ENCODE results near the gene SFT2D3. TPM values are rescaled to one million over a fixed set of nuclear protein-coding genes. Genes with fewer than 3 reads are reported as not detected.

Gene SFT2D3
- total and polyA plus RNA-seq, 2 of the 13 experiments (the other 11 are each of a cell fraction or from before 2014, with no cell fraction given) = 8.3 to 9.4 TPM

DNA sequence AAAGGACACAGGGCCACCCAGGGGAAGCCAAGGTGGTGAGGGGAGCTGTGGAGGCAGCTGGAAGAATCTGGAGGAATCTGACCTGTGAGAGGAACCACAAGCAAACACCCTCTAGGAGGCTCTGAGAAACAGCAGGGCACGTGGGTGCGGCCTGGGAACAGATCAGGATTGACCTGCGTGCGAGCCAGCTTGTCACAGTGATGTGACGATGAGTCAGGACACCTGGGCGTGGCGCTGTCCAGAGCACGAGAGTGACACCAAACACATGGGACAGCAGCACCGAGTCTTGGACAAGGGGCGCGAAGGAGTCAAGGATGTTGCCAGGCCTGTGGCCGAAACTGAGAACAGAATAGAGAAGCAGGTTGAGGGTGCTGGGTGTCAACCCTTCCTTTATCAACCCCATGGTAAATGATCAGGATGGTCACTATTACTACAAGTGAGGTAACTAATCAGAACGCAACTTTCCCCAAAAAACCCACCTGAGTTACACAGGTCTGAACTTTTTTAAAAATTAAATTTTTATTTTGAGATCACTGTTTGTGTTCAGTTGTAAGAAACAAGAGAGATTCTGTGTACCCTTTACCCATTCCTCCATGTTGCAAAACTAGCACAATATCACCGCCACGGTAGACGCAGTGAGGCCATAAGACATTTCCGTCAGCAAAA lies 637 bp upstream of the SFT2D3 start (continued):
- TF ChIP-seq RXRA (CRISPR knock-in tag; IDR thresholded peaks at IDR 0.05) = peak; percentile 59; the same call in 1 of the 2 replicates
- TF ChIP-seq BORCS8-MEF2B (CRISPR knock-in tag; IDR thresholded peaks at IDR 0.05) = peak; percentile 48; the same call in 1 of the 2 replicates
- no peak for TF ChIP-seq PHF20 (CRISPR knock-in tag; IDR thresholded peaks at IDR 0.05)
- TF ChIP-seq CBX1 (IDR thresholded peaks at IDR 0.05; ENCODE audit: low read depth) = no peak
- TF ChIP-seq SCMH1 (CRISPR knock-in tag; IDR thresholded peaks at IDR 0.05; ENCODE audit: borderline replicate concordance) = no peak
- TF ChIP-seq, protein P1, sequence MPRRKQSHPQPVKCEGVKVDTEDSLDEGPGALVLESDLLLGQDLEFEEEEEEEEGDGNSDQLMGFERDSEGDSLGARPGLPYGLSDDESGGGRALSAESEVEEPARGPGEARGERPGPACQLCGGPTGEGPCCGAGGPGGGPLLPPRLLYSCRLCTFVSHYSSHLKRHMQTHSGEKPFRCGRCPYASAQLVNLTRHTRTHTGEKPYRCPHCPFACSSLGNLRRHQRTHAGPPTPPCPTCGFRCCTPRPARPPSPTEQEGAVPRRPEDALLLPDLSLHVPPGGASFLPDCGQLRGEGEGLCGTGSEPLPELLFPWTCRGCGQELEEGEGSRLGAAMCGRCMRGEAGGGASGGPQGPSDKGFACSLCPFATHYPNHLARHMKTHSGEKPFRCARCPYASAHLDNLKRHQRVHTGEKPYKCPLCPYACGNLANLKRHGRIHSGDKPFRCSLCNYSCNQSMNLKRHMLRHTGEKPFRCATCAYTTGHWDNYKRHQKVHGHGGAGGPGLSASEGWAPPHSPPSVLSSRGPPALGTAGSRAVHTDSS (CRISPR knock-in tag; conservative IDR thresholded peaks at IDR 0.05) = no peak
- TF ChIP-seq RFX1 (IDR thresholded peaks at IDR 0.05) = no peak
- TF ChIP-seq SP4 (CRISPR knock-in tag; IDR thresholded peaks at IDR 0.05) = no peak; the same call in 1 of the 2 replicates
- TF ChIP-seq, protein P2, sequence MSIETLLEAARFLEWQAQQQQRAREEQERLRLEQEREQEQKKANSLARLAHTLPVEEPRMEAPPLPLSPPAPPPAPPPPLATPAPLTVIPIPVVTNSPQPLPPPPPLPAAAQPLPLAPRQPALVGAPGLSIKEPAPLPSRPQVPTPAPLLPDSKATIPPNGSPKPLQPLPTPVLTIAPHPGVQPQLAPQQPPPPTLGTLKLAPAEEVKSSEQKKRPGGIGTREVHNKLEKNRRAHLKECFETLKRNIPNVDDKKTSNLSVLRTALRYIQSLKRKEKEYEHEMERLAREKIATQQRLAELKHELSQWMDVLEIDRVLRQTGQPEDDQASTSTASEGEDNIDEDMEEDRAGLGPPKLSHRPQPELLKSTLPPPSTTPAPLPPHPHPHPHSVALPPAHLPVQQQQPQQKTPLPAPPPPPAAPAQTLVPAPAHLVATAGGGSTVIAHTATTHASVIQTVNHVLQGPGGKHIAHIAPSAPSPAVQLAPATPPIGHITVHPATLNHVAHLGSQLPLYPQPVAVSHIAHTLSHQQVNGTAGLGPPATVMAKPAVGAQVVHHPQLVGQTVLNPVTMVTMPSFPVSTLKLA (IDR thresholded peaks at IDR 0.05) = peak; percentile 68
- TF ChIP-seq DNMT3B (CRISPR knock-in tag; conservative IDR thresholded peaks at IDR 0.05) = peak; percentile 65; the same call in 1 of the 2 replicates
- no peak for TF ChIP-seq TEAD2 (CRISPR knock-in tag; IDR thresholded peaks at IDR 0.05)
- peak; percentile 96; the same call in 1 of the 2 replicates for TF ChIP-seq ZC3H4 (CRISPR knock-in tag; IDR thresholded peaks at IDR 0.05; ENCODE audit: borderline replicate concordance)
- no peak for TF ChIP-seq GPN1 (CRISPR knock-in tag; IDR thresholded peaks at IDR 0.05; ENCODE audit: borderline replicate concordance)
- TF ChIP-seq RBAK (CRISPR knock-in tag; IDR thresholded peaks at IDR 0.05) = no peak
- no peak for TF ChIP-seq ZNF256 (CRISPR knock-in tag; conservative IDR thresholded peaks at IDR 0.05)
- peak; percentile 56; the same call in 1 of the 2 replicates for TF ChIP-seq CREM (IDR thresholded peaks at IDR 0.05)
- TF ChIP-seq CREM (CRISPR knock-in tag; IDR thresholded peaks at IDR 0.05) = no peak
- TF ChIP-seq, protein P3, sequence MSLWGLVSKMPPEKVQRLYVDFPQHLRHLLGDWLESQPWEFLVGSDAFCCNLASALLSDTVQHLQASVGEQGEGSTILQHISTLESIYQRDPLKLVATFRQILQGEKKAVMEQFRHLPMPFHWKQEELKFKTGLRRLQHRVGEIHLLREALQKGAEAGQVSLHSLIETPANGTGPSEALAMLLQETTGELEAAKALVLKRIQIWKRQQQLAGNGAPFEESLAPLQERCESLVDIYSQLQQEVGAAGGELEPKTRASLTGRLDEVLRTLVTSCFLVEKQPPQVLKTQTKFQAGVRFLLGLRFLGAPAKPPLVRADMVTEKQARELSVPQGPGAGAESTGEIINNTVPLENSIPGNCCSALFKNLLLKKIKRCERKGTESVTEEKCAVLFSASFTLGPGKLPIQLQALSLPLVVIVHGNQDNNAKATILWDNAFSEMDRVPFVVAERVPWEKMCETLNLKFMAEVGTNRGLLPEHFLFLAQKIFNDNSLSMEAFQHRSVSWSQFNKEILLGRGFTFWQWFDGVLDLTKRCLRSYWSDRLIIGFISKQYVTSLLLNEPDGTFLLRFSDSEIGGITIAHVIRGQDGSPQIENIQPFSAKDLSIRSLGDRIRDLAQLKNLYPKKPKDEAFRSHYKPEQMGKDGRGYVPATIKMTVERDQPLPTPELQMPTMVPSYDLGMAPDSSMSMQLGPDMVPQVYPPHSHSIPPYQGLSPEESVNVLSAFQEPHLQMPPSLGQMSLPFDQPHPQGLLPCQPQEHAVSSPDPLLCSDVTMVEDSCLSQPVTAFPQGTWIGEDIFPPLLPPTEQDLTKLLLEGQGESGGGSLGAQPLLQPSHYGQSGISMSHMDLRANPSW (CRISPR knock-in tag; IDR thresholded peaks at IDR 0.05; ENCODE audit: borderline replicate concordance) = no peak
- TF ChIP-seq ZNF3 (CRISPR knock-in tag; IDR thresholded peaks at IDR 0.05) = no peak
- no peak for TF ChIP-seq ZNF766 (CRISPR knock-in tag; IDR thresholded peaks at IDR 0.05; ENCODE audit: borderline replicate concordance)
- TF ChIP-seq, protein P4, sequence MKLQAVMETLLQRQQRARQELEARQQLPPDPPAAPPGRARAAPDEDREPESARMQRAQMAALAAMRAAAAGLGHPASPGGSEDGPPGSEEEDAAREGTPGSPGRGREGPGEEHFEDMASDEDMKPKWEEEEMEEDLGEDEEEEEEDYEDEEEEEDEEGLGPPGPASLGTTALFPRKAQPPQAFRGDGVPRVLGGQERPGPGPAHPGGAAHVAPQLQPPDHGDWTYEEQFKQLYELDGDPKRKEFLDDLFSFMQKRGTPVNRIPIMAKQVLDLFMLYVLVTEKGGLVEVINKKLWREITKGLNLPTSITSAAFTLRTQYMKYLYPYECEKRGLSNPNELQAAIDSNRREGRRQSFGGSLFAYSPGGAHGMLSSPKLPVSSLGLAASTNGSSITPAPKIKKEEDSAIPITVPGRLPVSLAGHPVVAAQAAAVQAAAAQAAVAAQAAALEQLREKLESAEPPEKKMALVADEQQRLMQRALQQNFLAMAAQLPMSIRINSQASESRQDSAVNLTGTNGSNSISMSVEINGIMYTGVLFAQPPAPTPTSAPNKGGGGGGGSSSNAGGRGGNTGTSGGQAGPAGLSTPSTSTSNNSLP (IDR thresholded peaks at IDR 0.05; ENCODE audit: low read depth, low read length) = no peak
- TF ChIP-seq ZNF569 (CRISPR knock-in tag; IDR thresholded peaks at IDR 0.05; ENCODE audit: borderline replicate concordance) = no peak
- TF ChIP-seq, protein P5, sequence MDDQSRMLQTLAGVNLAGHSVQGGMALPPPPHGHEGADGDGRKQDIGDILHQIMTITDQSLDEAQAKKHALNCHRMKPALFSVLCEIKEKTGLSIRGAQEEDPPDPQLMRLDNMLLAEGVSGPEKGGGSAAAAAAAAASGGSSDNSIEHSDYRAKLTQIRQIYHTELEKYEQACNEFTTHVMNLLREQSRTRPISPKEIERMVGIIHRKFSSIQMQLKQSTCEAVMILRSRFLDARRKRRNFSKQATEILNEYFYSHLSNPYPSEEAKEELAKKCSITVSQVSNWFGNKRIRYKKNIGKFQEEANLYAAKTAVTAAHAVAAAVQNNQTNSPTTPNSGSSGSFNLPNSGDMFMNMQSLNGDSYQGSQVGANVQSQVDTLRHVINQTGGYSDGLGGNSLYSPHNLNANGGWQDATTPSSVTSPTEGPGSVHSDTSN (CRISPR knock-in tag; IDR thresholded peaks at IDR 0.05; ENCODE audit: borderline replicate concordance) = no peak

All from HepG2 (cell line).